Kidney epithelial cell (primary cell): ENCODE measurements around the gene TBX6. TPM values are rescaled to one million over a fixed set of nuclear protein-coding genes. Genes with fewer than 3 reads are reported as not detected.
A peak's percentile ranks its signal among the peaks of the same experiment; 100 is the strongest.
"Not testable (repeated sequence)": the region's sequence is repeated elsewhere in the genome, so short reads cannot be mapped to it uniquely, and the experiment has no call there.

Experiments used
- DNase-seq: peaks from one replicate; pipeline ENCODE4 v3.0.0-alpha.2; 2010; ENCODE audit warnings: low read depth
- H3K27me3 ChIP-seq: 2 replicates; pipeline ENCODE4 v1.6.0; 2011; ENCODE audit warnings: low read length; ENCODE audit not compliant: control insufficient read depth, insufficient read depth
- H3K36me3 ChIP-seq: 2 replicates; pipeline ENCODE4 v1.5.1; 2011; ENCODE audit warnings: low read length; ENCODE audit not compliant: control insufficient read depth, insufficient read depth
- H3K4me3 ChIP-seq: 2 replicates; pipeline ENCODE4 v1.5.1; 2011; ENCODE audit warnings: low read depth, mild to moderate bottlenecking, control low read depth, low read length
- total RNA-seq: library from RNA; depleted of rRNA; stranded (reverse); fragments of >200 nt; gene quantifications from 2 replicates; pipeline ENCODE4 v1.2.3, GENCODE V29; 2015
- TF ChIP-seq, protein P1 (sequence below): IDR thresholded peaks from 2 replicates; pipeline ENCODE4 v1.5.1; 2011; ENCODE audit warnings: mild to moderate bottlenecking, moderate library complexity, low read length, control low read depth, inconsistent platforms; ENCODE audit not compliant: insufficient read depth, poor library complexity, severe bottlenecking

TBX6 gene
- total RNA-seq, 1 donor from 2014 or later = 0.58 TPM

GRCh38 chr16:30131869-30132475 is 40.2 kb upstream of the TBX6 start:
- Histone ChIP-seq H3K4me3 (no peak overlapping the region), H3K36me3 (no peaks in the 10 kb centered on the region), H3K27me3 (no peaks in the 10 kb centered on the region)
- no peak for DNase-seq
- TF ChIP-seq, protein P1, sequence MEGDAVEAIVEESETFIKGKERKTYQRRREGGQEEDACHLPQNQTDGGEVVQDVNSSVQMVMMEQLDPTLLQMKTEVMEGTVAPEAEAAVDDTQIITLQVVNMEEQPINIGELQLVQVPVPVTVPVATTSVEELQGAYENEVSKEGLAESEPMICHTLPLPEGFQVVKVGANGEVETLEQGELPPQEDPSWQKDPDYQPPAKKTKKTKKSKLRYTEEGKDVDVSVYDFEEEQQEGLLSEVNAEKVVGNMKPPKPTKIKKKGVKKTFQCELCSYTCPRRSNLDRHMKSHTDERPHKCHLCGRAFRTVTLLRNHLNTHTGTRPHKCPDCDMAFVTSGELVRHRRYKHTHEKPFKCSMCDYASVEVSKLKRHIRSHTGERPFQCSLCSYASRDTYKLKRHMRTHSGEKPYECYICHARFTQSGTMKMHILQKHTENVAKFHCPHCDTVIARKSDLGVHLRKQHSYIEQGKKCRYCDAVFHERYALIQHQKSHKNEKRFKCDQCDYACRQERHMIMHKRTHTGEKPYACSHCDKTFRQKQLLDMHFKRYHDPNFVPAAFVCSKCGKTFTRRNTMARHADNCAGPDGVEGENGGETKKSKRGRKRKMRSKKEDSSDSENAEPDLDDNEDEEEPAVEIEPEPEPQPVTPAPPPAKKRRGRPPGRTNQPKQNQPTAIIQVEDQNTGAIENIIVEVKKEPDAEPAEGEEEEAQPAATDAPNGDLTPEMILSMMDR = no peak

DNA sequence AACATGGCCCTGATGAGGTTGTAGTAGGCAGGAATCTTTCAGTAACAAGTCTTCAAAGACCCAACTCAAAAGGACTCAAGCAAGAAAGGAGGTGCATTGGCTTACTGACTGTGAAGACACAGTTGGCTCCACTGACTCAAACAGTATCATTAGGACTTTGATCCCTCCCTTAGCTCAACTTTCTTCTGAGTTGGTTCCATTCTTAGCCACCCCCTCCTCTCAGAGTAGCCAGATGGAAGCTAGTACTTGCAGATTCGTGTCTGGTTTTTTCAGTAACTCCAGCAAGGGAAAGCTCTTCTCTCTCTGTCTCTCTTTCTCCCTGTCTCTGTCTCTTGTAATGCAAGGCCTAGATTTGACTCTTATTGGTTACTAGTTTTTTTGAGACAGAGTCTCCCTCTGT is 36.3 kb upstream of the TBX6 start:
- H3K36me3 ChIP-seq = no peaks in the 10 kb centered on the region
- DNase-seq = no peak
- no peak overlapping the region for H3K4me3 ChIP-seq
- no peaks in the 10 kb centered on the region for H3K27me3 ChIP-seq
- TF ChIP-seq, protein P1 = no peak

GRCh38 chr16:30125690-30126089 is 34.0 kb upstream of the TBX6 start:
- not testable (repeated sequence) for H3K36me3 ChIP-seq, H3K27me3 ChIP-seq, DNase-seq, H3K4me3 ChIP-seq

GRCh38 chr16:30124985-30125379 is 33.3 kb upstream of the TBX6 start:
- TF ChIP-seq, protein P1 = no peak
- Histone ChIP-seq H3K27me3 (no peaks in the 10 kb centered on the region), H3K36me3 (no peaks in the 10 kb centered on the region), H3K4me3 (no peak overlapping the region)
- DNase-seq = no peak

DNA sequence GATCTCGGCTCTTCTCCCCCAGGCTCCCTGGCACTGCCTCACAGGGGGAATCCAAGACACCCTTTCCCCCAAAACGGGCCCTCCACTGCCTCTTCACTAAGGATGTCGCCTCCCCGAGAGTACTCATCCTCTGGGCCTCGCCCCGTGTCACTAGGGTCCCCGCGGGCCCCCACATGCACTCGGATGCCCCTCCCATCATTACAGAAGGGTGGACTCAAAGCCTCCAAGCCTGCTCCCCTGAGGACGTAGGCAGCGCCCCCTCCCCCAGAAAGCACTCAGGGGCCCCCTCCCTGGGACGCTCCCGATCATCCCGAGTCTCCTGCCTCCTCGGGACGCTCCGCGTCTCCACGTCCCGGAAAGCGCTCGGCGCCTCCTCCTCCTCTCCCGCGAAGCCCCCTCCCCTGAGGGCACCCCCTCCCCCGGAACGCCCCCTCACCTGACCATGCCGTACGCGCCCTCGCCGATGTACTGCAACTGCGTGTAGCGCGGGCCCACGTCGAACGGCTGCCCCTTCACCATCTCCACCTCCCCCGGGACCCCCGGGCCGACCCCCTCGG is 31.0 kb upstream of the TBX6 start:
- Histone ChIP-seq H3K36me3 (no peaks in the 10 kb centered on the region), H3K27me3 (no peaks in the 10 kb centered on the region), H3K4me3 (peak overlapping the region; percentile 94)
- TF ChIP-seq, protein P1 = no peak
- no peak for DNase-seq

GRCh38 chr16:30121741-30122571 is 30.2 kb upstream of the TBX6 start:
- TF ChIP-seq, protein P1 = no peak
- no peak for DNase-seq
- H3K36me3 ChIP-seq = no peaks in the 10 kb centered on the region
- H3K4me3 ChIP-seq = peak overlapping the region; percentile 94
- no peaks in the 10 kb centered on the region for H3K27me3 ChIP-seq
